Measurements from ENCODE around the gene NCAN.

DNA sequence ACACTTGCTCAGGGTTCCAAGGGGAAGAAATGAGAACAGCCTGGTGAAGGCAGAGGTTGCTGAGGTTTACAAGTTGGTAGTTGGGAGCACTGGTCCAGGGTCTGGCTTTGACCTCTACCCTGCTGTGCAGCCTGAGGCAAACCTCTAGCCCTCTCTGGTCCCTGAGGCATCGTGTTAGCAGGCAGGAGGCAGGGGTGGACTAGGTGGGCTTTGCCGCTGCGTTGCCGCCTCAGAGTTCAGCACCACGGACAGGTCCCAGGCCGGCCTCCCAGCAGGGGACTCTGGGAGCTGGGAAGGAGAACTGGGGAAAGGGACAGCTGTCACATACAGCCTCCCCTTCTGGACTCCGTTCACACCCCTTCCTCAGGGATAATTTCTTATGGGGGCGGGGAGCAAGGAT lies 3.1 kb downstream of the NCAN start:
- TF ChIP-seq, protein P1, sequence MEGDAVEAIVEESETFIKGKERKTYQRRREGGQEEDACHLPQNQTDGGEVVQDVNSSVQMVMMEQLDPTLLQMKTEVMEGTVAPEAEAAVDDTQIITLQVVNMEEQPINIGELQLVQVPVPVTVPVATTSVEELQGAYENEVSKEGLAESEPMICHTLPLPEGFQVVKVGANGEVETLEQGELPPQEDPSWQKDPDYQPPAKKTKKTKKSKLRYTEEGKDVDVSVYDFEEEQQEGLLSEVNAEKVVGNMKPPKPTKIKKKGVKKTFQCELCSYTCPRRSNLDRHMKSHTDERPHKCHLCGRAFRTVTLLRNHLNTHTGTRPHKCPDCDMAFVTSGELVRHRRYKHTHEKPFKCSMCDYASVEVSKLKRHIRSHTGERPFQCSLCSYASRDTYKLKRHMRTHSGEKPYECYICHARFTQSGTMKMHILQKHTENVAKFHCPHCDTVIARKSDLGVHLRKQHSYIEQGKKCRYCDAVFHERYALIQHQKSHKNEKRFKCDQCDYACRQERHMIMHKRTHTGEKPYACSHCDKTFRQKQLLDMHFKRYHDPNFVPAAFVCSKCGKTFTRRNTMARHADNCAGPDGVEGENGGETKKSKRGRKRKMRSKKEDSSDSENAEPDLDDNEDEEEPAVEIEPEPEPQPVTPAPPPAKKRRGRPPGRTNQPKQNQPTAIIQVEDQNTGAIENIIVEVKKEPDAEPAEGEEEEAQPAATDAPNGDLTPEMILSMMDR (IDR thresholded peaks at IDR 0.05; ENCODE audit: insufficient read depth, low read length, poor library complexity, severe bottlenecking): no peak
- TF ChIP-seq EZH2phosphoT487 (conservative IDR thresholded peaks at IDR 0.05; ENCODE audit: low read length): no peak
